ENCODE data around the gene VAMP1.
"Not testable (repeated sequence)": the region's sequence is repeated elsewhere in the genome, so short reads cannot be mapped to it uniquely, and the experiment has no call there.

Gene VAMP1

GRCh38 chr12:6470375-6471163, at the start of gene VAMP1:
Gene VAMP1, minus strand, starts transcription at chr12:6470677. Its CDS starts 146 bp downstream, at chr12:6470531.
- DNase-seq = peak; percentile 98

- no peak for DNase-seq
Observed at GRCh38 chr12:6520186-6520585, 49.7 kb upstream of the VAMP1 start.

GRCh38 chr12:6508087-6508486, 37.6 kb upstream of the VAMP1 start:
- DNase-seq = no peak

GRCh38 chr12:6507102-6507998, 36.9 kb upstream of the VAMP1 start:
- DNase-seq = no peak

GRCh38 chr12:6500466-6500865, 30.0 kb upstream of the VAMP1 start:
- no peak for DNase-seq

GRCh38 chr12:6497291-6497690, 26.8 kb upstream of the VAMP1 start:
- DNase-seq = not testable (repeated sequence)

- DNase-seq = no peak
Observed at GRCh38 chr12:6494968-6495367, 24.5 kb upstream of the VAMP1 start.

GRCh38 chr12:6494258-6494743, 23.8 kb upstream of the VAMP1 start:
- DNase-seq = peak; percentile 79

- DNase-seq = peak; percentile 98
Observed at GRCh38 chr12:6493497-6494257, 23.2 kb upstream of the VAMP1 start, which contains the start of gene NCAPD2. Gene NCAPD2, plus strand, starts transcription at chr12:6494102. Its CDS starts 997 bp downstream, at chr12:6495099.

GRCh38 chr12:6492838-6493496, 22.5 kb upstream of the VAMP1 start, which contains the start of gene MRPL51:
Gene MRPL51, minus strand, starts transcription at chr12:6493262. Its CDS starts 126 bp downstream, at chr12:6493136.
- peak; percentile 98 for DNase-seq

GRCh38 chr12:6490673-6491072, 20.2 kb upstream of the VAMP1 start:
- not testable (repeated sequence) for DNase-seq

- no peak for DNase-seq
Observed at GRCh38 chr12:6489449-6489848, 19.0 kb upstream of the VAMP1 start.

- no peak for DNase-seq
Observed at GRCh38 chr12:6488240-6488639, 17.8 kb upstream of the VAMP1 start.

- no peak for DNase-seq
Observed at GRCh38 chr12:6478416-6478815, 7.9 kb upstream of the VAMP1 start.

- DNase-seq = not testable (repeated sequence)
Observed at GRCh38 chr12:6477601-6478377, 7.3 kb upstream of the VAMP1 start.

- no peak for DNase-seq
Observed at GRCh38 chr12:6476489-6476888, 6.0 kb upstream of the VAMP1 start.

- DNase-seq = not testable (repeated sequence)
Observed at GRCh38 chr12:6475233-6475975, 4.9 kb upstream of the VAMP1 start.

GRCh38 chr12:6472491-6472890, 2.0 kb upstream of the VAMP1 start:
- DNase-seq = no peak

- DNase-seq = no peak
Observed at GRCh38 chr12:6471989-6472360, 1.5 kb upstream of the VAMP1 start.

GRCh38 chr12:6469609-6470374, 685 bp downstream of the VAMP1 start:
- DNase-seq = peak; percentile 39

All from OCI-M1 (cell line).